HepG2 (cell line): Measurements from ENCODE around the gene RPRD1A. TPM values are rescaled to one million over a fixed set of nuclear protein-coding genes. Genes with fewer than 3 reads are reported as not detected.

ENCODE experiments used
- ATAC-seq: fragments of 200-7000 bp; cut with Tn5 transposase; 3 replicates; pipeline ENCODE4 v1.9.1; 2020; ENCODE audit warnings: mild to moderate bottlenecking, moderate library complexity
- BruUV-seq: library from RNA; stranded (reverse); fragments of 400-500 nt; replicated peaks from 2 replicates; lab custom pipeline; 2021; lab: Mats Ljungman, UMichigan
- CTCF ChIA-PET: fragments of 300-600 bp; formaldehyde crosslinking; extraction: SDS; loops from one replicate; lab custom pipeline; 2021; ENCODE audit warnings: low total read pairs, inconsistent platforms, low intra/inter-chr PET ratio; lab: Yijun Ruan, JAX
- POLR2A ChIA-PET: fragments of 350-600 bp; sonication (Branson Sonifier 250); formaldehyde crosslinking; loops from one replicate; lab custom pipeline; 2020; ENCODE audit warnings: antibody characterized with exemption, inconsistent platforms; lab: Yijun Ruan, JAX
- DNase-seq: peaks from one replicate; pipeline ENCODE4 v3.0.0-alpha.2; 2015; ENCODE audit warnings: low spot score
- FAIRE-seq: peaks from 3 replicates; lab custom pipeline; 2011; peaks lifted over from hg19 to GRCh38; lab: Jason Lieb, UNC
- H2AFZ ChIP-seq: one replicate; pipeline ENCODE4 v1.6.1; 2011; ENCODE audit warnings: low read length, inconsistent platforms
- H3K27ac ChIP-seq: fragments of 300-600 bp; 3 replicates; pipeline ENCODE4 v1.8.0; 2011; ENCODE audit warnings: mixed run types, mild to moderate bottlenecking, mixed read lengths, low read length, inconsistent platforms; ENCODE audit not compliant: insufficient read depth; ENCODE audit errors: extremely low read length
- H3K27me3 ChIP-seq, 2 experiments: fragments of 200-600 bp in 1 of 2; 2 replicates in 1 of 2; 3 replicates in 1 of 2; pipeline versions ENCODE4 v1.6.0 to v1.8.0; 2011; ENCODE audit warnings: low read length in 2 of 2, mild to moderate bottlenecking in 2 of 2, moderate library complexity in 2 of 2, inconsistent platforms in 1 of 2; ENCODE audit not compliant: insufficient read depth in 2 of 2, control insufficient read depth in 1 of 2
- H3K36me3 ChIP-seq, 2 experiments: fragments of 200-600 bp in 1 of 2; replicated peaks in 1 of 2; 2 replicates in 1 of 2; 3 replicates in 1 of 2; pipeline versions ENCODE4 v1.5.1 to v1.8.0; 2011; ENCODE audit warnings: low read length in 2 of 2, inconsistent platforms in 1 of 2; ENCODE audit not compliant: insufficient read depth in 2 of 2, control insufficient read depth in 1 of 2
- H3K4me1 ChIP-seq: 2 replicates; pipeline ENCODE4 v1.5.1; 2012; ENCODE audit warnings: low read length, inconsistent platforms; ENCODE audit not compliant: insufficient read depth
- H3K4me2 ChIP-seq: 2 replicates; pipeline ENCODE4 v1.6.0; 2011; ENCODE audit warnings: low read depth, low read length, inconsistent platforms
- H3K4me3 ChIP-seq, 3 experiments: fragments of 200-600 bp in 1 of 3; sonication (generic), shearing (Covaris generic) in 1 of 3; replicated peaks in 1 of 3; 2 replicates each; pipeline ENCODE4 v1.5.1; 2011 to 2016; ENCODE audit warnings: low read length in 3 of 3, inconsistent platforms in 2 of 3, low read depth in 2 of 3, mild to moderate bottlenecking in 2 of 3, control low read depth in 1 of 3, mixed read lengths in 1 of 3; ENCODE audit not compliant: insufficient read depth in 1 of 3
- H3K79me2 ChIP-seq: one replicate; pipeline ENCODE4 v1.6.1; 2011; ENCODE audit warnings: low read length, inconsistent platforms; ENCODE audit not compliant: insufficient read depth
- H3K9ac ChIP-seq: 2 replicates; pipeline ENCODE4 v1.6.0; 2011; ENCODE audit warnings: mild to moderate bottlenecking, low read depth, low read length, inconsistent platforms; ENCODE audit not compliant: insufficient read depth
- H3K9me3 ChIP-seq: 2 replicates; pipeline ENCODE4 v1.5.1; 2012; ENCODE audit warnings: mild to moderate bottlenecking, low read length
- H4K20me1 ChIP-seq: 2 replicates; pipeline ENCODE4 v1.6.0; 2011; ENCODE audit warnings: inconsistent platforms, mild to moderate bottlenecking, low read length, moderate library complexity; ENCODE audit not compliant: insufficient read depth
- ARID3A ChIP-seq: IDR thresholded peaks from 2 replicates; pipeline ENCODE4 v1.6.1; 2012; ENCODE audit warnings: low read depth, low read length, improper control_type of control experiment
- CC2D1A ChIP-seq: sonication (generic); formaldehyde crosslinking; IDR thresholded peaks from 2 replicates; pipeline ENCODE4 v1.8.1; 2023; ENCODE audit warnings: mild to moderate bottlenecking, missing genetic modification reagents
- KMT2A ChIP-seq: sonication (generic); formaldehyde crosslinking; IDR thresholded peaks from 2 replicates; pipeline ENCODE4 v1.4.0; 2020; ENCODE audit warnings: missing genetic modification reagents
- MAFF ChIP-seq: IDR thresholded peaks from 2 replicates; pipeline ENCODE4 v1.6.1; 2011; ENCODE audit warnings: low read depth, low read length, improper control_type of control experiment
- MBNL3 ChIP-seq: fragments of 250-450 bp; sonication (Bioruptor Pico); conservative IDR thresholded peaks from 2 replicates; pipeline ENCODE4 v1.8.0; 2022; ENCODE audit warnings: mild to moderate bottlenecking, inconsistent platforms
- MXI1 ChIP-seq: IDR thresholded peaks from 3 replicates; pipeline ENCODE4 v1.6.1; 2012; ENCODE audit warnings: low read depth, low read length, inconsistent platforms, borderline replicate concordance
- NFYB ChIP-seq: sonication (generic); formaldehyde crosslinking; IDR thresholded peaks from 2 replicates; pipeline ENCODE4 v1.4.0; 2020; ENCODE audit warnings: missing genetic modification reagents
- ZBTB33 ChIP-seq: sonication (generic); formaldehyde crosslinking; IDR thresholded peaks from 2 replicates; pipeline ENCODE4 v1.4.0; 2020; ENCODE audit warnings: missing genetic modification reagents
- ZNF383 ChIP-seq: sonication (generic); formaldehyde crosslinking; IDR thresholded peaks from 2 replicates; pipeline ENCODE4 v1.4.0; 2020; ENCODE audit warnings: missing genetic modification reagents, mild to moderate bottlenecking, borderline replicate concordance
- ZNF616 ChIP-seq: sonication (generic); formaldehyde crosslinking; IDR thresholded peaks from 2 replicates; pipeline ENCODE4 v1.5.0; 2020; ENCODE audit warnings: low read depth, mild to moderate bottlenecking, missing genetic modification reagents
- ZNF672 ChIP-seq: sonication (generic); formaldehyde crosslinking; IDR thresholded peaks from 2 replicates; pipeline ENCODE4 v1.8.1; 2022; ENCODE audit warnings: missing genetic modification reagents
- ZNF746 ChIP-seq: sonication (generic); formaldehyde crosslinking; IDR thresholded peaks from 2 replicates; pipeline ENCODE4 v1.8.0; 2022; ENCODE audit warnings: mild to moderate bottlenecking, missing genetic modification reagents
- ZZZ3 ChIP-seq: sonication (generic); formaldehyde crosslinking; IDR thresholded peaks from 2 replicates; pipeline ENCODE4 v1.4.0; 2020; ENCODE audit warnings: missing genetic modification reagents, mild to moderate bottlenecking, borderline replicate concordance
- WGBS: methylation state at CpG from one replicate; pipeline ENCODE4 v1.1.6; 2017; ENCODE audit warnings: low lambda C conversion rate; 5-methylcytosine and 5-hydroxymethylcytosine counted together
- in situ Hi-C: cut with HindIII; loops from 2 replicates; pipeline ENCODE4 v1.10.0; 2017; ENCODE audit warnings: low pct_unique_long_range_greater_than_20kb; ENCODE audit not compliant: extremely low pct_ligation_motif_present
- intact Hi-C: fragments of 100-400 bp; cut with micrococcal nuclease; formaldehyde crosslinking; loops from one replicate; pipeline ENCODE4 v1.10.0; 2022; ENCODE audit not compliant: unreplicated experiment
- polyA plus RNA-seq, 8 experiments: library from polyadenylated mRNA; depleted of rRNA in 3 of 8; stranded (reverse) in 7 of 8; unstranded in 1 of 8; fragments of >200 nt; fragmentation: Illumina TruSeq in 4 of 8; extraction: Trizol in 4 of 8; gene quantifications; 2 replicates each; pipeline versions ENCODE4 v1.2.1 to v1.2.3, GENCODE V29; 2011 to 2016; ENCODE audit warnings: low read depth in 4 of 8, missing spikeins in 1 of 8, mixed read lengths in 1 of 8; ENCODE audit not compliant: insufficient read depth in 1 of 8
- total RNA-seq, 5 experiments: library from RNA; depleted of rRNA; stranded (reverse); fragments of >200 nt; fragmentation: Illumina TruSeq; extraction: Trizol; gene quantifications; 2 replicates each; pipeline ENCODE4 v1.2.3, GENCODE V29; 2016; ENCODE audit warnings: low read depth in 1 of 5
- TF ChIP-seq, protein P1 (sequence below): sonication (generic); formaldehyde crosslinking; IDR thresholded peaks from 2 replicates; pipeline ENCODE4 v1.8.1; 2023; ENCODE audit warnings: mild to moderate bottlenecking, moderate library complexity, missing genetic modification reagents

RPRD1A gene
- total and polyA plus RNA-seq, 2 of the 13 experiments (the other 11 are each of a cell fraction or from before 2014, with no cell fraction given): 42.5 to 78.2 TPM

- peak; percentile 5; the same call in 1 of the 2 replicates for TF ChIP-seq ZBTB33 (CRISPR knock-in tag)
- TF ChIP-seq NFYB (CRISPR knock-in tag): peak; percentile 70
- 0 out of 2 replicates have a peak, but pooled peaks have one; percentile 15 for TF ChIP-seq MAFF
These were observed 3.1 kb downstream of the RPRD1A start (continued) for GRCh38 chr18:36064027-36064808.

DNA sequence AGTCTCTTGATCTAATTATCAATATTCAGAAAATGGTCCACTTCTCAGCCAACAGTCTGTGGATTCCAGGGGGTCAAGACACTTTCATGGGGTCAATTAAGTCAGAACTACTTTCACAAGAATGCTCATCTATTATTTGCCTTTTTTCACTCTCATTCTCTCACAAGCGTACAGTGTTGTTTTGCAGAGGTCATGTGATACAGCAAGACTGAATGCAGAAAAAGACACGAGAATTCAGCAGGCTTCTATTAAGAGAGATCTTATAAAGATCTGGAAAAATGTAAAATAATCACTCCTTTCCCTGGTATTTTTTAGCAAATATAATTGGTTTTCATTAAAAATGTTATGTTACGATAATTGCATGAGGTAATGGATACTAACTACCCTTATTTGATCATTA is 8.7 kb downstream of the RPRD1A start:
- intact Hi-C loops (no loop called here), in situ Hi-C loops (no loop called here)
- BruUV-seq: no TSS peak
- Histone ChIP-seq H3K4me1 (peaks cover 23% of the 10 kb centered on the region), H3K27me3 (no peaks in the 10 kb centered on the region), H4K20me1 (peaks cover 27% of the 10 kb centered on the region), H3K79me2 (peaks cover 94% of the 10 kb centered on the region), H3K4me3 (no peak overlapping the region), H3K9ac (no peak overlapping the region), H3K4me2 (no peak overlapping the region), H3K36me3 (no peaks in the 10 kb centered on the region), H3K9me3 (no peaks in the 10 kb centered on the region), H3K27ac (no peak overlapping the region), H2AFZ (no peak overlapping the region)
- TF ChIP-seq, protein P1, sequence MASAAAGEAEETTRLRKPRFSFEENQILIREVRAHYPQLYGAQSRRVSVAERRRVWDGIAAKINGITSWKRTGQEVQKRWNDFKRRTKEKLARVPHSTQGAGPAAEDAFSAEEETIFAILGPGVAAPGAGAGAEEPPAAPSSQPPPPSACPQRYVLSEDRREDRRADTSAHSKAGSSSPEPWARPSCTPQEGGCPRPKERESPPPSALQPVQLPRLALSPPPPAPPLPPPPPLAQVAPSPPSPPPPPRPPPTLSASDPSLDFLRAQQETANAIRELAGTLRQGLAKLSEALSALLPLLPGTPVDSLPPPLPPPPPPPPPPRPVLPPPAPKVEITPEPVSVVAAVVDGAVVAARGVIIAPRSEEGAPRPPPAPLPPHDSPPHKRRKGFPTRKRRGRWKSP (CRISPR knock-in tag): no peak
- TF ChIP-seq ZZZ3 (no peak), MBNL3 (CRISPR knock-in tag) (no peak), ZNF746 (CRISPR knock-in tag) (no peak), MXI1 (no peak), KMT2A (CRISPR knock-in tag) (no peak), ZNF616 (CRISPR knock-in tag) (no peak), ZNF383 (CRISPR knock-in tag) (no peak), ZNF672 (no peak), CC2D1A (no peak), ARID3A (no peak)
- no peak for FAIRE-seq
- ChIA-PET CTCF (no interaction called here), POLR2A (no interaction called here)
- WGBS: 97% methylated on average over 3 of the region's 3 CpGs
- ATAC-seq: no peak
- no peak for DNase-seq
